ENCODE measurements around the gene NHERF2.

DNA sequence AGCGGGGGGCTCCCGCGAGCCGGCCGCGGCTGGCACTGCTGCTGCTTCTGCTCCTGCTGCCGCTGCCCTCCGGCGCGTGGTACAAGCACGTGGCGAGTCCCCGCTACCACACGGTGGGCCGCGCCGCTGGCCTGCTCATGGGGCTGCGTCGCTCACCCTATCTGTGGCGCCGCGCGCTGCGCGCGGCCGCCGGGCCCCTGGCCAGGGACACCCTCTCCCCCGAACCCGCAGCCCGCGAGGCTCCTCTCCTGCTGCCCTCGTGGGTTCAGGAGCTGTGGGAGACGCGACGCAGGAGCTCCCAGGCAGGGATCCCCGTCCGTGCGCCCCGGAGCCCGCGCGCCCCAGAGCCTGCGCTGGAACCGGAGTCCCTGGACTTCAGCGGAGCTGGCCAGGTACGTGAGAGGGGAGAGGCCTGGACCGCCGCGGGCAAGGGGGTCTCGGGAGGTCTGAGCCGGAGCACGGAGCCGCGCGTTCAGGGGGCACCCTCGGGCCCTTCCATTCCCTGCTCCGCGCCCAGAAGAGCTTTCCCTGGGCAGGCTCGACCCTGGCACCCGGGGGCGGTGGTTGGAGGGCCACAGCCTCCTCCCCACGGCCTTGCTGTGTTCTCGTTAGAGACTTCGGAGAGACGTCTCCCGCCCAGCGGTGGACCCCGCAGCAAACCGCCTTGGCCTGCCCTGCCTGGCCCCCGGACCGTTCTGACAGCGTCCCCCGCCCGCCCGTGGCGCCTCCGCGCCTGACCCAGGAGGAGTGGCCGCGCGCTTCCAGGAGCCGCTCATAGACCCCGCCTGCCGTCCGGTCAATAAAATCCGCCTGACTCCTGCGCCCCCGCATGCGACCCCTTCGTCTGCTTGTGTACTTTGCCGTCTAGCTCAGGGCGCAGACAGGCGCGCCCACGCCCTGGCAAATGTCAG, 6.5 kb upstream of the NHERF2 start:
- no peak for TF ChIP-seq POLR2A (IDR thresholded peaks at IDR 0.05)
- TF ChIP-seq, protein P1, sequence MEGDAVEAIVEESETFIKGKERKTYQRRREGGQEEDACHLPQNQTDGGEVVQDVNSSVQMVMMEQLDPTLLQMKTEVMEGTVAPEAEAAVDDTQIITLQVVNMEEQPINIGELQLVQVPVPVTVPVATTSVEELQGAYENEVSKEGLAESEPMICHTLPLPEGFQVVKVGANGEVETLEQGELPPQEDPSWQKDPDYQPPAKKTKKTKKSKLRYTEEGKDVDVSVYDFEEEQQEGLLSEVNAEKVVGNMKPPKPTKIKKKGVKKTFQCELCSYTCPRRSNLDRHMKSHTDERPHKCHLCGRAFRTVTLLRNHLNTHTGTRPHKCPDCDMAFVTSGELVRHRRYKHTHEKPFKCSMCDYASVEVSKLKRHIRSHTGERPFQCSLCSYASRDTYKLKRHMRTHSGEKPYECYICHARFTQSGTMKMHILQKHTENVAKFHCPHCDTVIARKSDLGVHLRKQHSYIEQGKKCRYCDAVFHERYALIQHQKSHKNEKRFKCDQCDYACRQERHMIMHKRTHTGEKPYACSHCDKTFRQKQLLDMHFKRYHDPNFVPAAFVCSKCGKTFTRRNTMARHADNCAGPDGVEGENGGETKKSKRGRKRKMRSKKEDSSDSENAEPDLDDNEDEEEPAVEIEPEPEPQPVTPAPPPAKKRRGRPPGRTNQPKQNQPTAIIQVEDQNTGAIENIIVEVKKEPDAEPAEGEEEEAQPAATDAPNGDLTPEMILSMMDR (IDR thresholded peaks at IDR 0.05), result no peak
